Gastroesophageal sphincter (tissue), 3 donors: ENCODE measurements around the gene WDR4.
"Not testable (repeated sequence)": the region's sequence is repeated elsewhere in the genome, so short reads cannot be mapped to it uniquely, and the experiment has no call there.

Source experiments
- EP300 ChIP-seq: sonication (generic); formaldehyde crosslinking; IDR thresholded peaks from one replicate; pipeline ENCODE4 v1.6.1; 2017; ENCODE audit warnings: antibody characterized with exemption, mild to moderate bottlenecking
- POLR2A ChIP-seq, 2 donors: fragments of 450-650 bp; IDR thresholded peaks; one replicate each; pipeline ENCODE4 v1.6.1; 2017; ENCODE audit warnings: antibody characterized with exemption in 2 of 2, mild to moderate bottlenecking in 2 of 2, moderate library complexity in 1 of 2
- POLR2AphosphoS5 ChIP-seq: sonication (generic); formaldehyde crosslinking; IDR thresholded peaks from one replicate; pipeline ENCODE4 v1.6.1; 2017; ENCODE audit warnings: antibody characterized with exemption
- TF ChIP-seq, protein P1 (sequence below), 4 experiments: fragments of 200-600 bp in 2 of 4; fragments of 450-650 bp in 2 of 4; sonication (generic) in 1 of 4; IDR thresholded peaks; one replicate each; pipeline ENCODE4 v1.5.1; 2017 to 2019; ENCODE audit warnings: antibody characterized with exemption in 4 of 4, mild to moderate bottlenecking in 2 of 4, moderate library complexity in 2 of 4

DNA sequence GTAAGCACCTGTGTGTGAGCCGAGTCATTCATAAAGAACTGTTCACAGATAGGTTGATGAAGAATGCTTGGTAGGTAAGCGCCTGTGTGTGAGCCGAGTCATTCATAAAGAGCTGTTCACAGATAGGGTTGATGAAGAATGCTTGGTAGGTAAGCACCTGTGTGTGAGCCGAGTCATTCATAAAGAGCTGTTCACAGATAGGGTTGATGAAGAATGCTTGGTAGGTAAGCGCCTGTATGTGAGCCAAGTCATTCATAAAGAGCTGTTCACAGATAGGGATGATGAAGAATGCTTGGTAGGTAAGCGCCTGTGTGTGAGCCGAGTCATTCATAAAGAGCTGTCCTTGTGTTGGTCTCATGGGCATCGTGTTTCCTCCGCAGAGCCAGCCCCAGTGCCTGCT lies 29.1 kb upstream of the WDR4 start:
- TF ChIP-seq, protein P1, sequence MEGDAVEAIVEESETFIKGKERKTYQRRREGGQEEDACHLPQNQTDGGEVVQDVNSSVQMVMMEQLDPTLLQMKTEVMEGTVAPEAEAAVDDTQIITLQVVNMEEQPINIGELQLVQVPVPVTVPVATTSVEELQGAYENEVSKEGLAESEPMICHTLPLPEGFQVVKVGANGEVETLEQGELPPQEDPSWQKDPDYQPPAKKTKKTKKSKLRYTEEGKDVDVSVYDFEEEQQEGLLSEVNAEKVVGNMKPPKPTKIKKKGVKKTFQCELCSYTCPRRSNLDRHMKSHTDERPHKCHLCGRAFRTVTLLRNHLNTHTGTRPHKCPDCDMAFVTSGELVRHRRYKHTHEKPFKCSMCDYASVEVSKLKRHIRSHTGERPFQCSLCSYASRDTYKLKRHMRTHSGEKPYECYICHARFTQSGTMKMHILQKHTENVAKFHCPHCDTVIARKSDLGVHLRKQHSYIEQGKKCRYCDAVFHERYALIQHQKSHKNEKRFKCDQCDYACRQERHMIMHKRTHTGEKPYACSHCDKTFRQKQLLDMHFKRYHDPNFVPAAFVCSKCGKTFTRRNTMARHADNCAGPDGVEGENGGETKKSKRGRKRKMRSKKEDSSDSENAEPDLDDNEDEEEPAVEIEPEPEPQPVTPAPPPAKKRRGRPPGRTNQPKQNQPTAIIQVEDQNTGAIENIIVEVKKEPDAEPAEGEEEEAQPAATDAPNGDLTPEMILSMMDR (IDR thresholded peaks at IDR 0.05), result not testable (repeated sequence)
- TF ChIP-seq EP300; POLR2A (IDR thresholded peaks at IDR 0.05); POLR2AphosphoS5: not testable (repeated sequence)
